Dermis microvascular lymphatic vessel endothelial cell (primary cell): ENCODE results near the gene THOC2. TPM values are rescaled to one million over a fixed set of nuclear protein-coding genes. Genes with fewer than 3 reads are reported as not detected.
A peak's percentile ranks its signal among the peaks of the same experiment; 100 is the strongest.
"Not testable (repeated sequence)": the region's sequence is repeated elsewhere in the genome, so short reads cannot be mapped to it uniquely, and the experiment has no call there.

Experiments
- DNase-seq, 2 donors: peaks; one replicate each; pipeline versions ENCODE4 v3.0.0 to v3.0.0-alpha.2; 2010; ENCODE audit warnings: low read depth in 2 of 2
- total RNA-seq: library from RNA; depleted of rRNA; stranded (reverse); fragments of >200 nt; gene quantifications from 2 replicates; pipeline ENCODE4 v1.2.1, GENCODE V29; 2014

THOC2 gene
- total RNA-seq = 38.8 and 39.3 TPM in 2 replicates

DNA sequence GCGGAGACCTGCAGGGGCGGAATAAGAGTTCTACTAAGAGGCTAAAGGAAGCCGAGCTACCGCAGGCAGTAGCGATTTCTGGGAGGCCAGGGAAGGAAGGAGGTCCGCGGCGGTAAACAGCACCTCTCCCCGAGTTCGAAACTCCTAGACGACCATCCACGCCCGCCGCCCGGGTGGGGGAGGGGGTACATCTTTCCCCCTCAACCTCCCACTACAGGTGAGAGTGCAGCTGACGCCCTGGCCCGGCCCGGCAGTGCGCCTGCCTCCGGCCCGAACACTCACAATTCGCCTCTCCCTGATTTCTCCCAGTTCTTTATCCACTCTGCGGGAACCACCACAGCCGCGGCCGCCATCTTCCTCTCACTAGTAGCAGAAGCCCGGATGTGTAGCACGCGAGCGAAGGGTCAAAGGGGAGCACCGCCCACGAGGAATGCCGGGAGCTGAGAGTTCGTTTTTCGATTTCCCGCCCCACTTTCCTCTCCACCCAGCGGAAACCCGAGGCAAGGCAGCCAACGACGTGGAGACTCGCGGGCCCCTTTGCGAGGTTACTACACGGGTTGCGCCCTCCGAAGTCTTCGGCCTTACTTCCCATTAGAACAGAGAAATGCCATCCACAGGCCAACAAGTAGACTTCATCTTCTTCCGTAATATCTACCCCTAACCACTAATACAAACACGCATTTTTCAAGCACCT, at the start of gene THOC2:
Gene THOC2 (minus strand): TSS at position 383 of the 694 bp plus-strand sequence. CDS start 30 bp downstream, at position 353.
- peak; percentile 62 to 81 for DNase-seq

- DNase-seq = not testable (repeated sequence)
Measured at GRCh38 chrX:123781786-123782185, 48.9 kb upstream of the THOC2 start.

GRCh38 chrX:123779908-123780396, 47.1 kb upstream of the THOC2 start:
- DNase-seq = no peak

- no peak for DNase-seq
Measured at GRCh38 chrX:123773258-123773988, 40.6 kb upstream of the THOC2 start.

- DNase-seq = no peak
Measured at GRCh38 chrX:123771449-123772064, 38.7 kb upstream of the THOC2 start.

DNA sequence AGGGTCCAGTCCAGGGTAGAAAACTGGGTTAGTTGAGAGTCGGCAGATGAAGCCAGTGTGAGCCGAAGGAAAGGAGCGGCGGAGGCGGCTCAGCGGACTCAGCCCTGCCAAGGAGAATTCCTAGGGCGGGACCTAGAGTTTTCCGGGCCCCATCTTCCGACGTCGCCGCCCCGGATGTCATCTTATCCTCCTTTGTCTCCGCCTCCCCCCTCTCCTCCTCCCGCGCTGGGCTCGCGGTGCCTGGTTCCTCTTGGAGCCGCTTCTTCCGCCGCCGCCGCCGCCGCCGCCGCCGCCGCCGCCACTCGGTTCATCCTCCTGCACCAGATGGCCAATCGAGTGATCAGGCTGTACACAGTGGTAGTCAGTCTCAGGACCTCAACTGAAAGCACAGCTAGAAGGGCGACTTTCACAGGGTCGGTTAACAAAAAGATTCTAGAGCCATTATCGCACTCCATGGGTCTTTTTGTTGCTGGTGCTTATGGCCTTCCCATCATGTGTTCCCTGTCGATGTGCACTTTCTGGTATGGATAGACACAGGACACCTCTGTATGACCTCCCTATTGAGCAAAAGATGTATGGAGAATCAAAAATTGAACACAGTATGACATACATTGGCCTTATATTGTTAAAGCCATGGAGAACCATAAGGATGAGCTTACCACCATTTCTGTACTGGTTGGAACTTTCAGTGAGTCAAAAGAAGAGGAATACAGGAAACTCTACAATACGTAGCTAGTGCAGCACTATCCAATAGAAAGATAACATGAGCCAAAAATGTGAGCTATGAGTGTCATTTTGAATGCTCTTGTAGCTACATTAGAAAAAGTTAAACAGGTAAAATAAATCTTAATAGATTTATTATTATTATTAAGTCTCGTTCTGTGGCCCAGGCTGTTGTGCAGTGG, 32.4 kb upstream of the THOC2 start:
- peak in 1 of 2 donors; percentile 21 for DNase-seq

DNA sequence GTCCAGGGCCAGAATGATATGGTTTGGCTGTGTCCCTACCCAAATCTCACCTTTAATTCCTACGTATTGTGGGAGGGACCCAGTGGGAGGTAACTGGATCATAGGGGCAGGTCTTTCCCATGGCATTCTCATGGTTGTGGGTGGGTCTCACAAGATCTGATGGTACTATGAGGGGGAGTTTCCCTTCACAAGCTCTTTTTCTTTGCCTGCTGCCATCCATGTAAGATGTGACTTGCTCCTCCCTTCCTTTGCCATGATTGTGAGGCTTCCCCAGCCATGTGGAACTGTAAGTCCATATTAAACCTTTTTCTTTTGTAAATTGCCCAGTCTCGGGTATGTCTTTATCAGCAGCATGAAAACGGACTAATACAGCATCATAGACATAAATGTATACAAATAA, 27.0 kb upstream of the THOC2 start:
- not testable (repeated sequence) for DNase-seq

DNA sequence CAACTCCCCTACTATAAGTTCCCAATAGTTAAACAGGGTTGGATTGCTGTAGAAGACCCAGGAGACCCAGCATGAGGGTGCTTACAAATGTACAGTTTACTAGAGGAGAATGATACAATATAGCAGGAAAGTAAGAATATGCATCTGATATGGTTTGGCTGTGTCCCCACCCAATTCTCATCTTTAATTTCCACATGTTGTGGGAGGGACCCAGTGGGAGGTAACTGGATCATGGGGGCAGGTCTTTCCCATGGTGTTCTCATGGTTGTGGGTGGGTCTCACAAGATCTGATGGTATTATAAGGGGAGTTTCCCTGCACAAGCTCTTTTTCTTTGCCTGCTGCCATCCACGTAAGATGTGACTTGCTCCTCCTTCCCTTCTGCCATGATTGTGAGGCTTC, 24.9 kb upstream of the THOC2 start:
- not testable (repeated sequence) for DNase-seq

DNA sequence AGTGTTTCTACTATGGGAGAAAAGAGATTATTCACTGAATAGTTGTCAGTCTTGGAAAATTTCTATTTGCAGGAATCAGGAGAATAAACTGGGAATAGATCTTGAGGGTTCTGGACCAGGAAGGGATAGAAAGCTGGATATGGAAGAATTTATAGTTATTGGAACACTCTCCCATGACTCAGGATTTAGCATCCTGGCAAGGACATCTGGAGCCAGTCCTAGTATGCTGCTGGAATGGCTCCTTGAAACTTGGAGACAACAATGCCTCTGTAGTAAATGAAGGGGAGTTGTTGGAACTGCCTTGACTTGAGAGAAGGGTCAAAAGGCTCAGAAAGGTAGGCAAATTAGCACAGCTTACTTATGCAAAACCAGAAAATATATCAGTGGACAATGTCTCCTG, 23.5 kb upstream of the THOC2 start:
- no peak for DNase-seq

GRCh38 chrX:123755107-123755506, 22.3 kb upstream of the THOC2 start:
- DNase-seq = no peak

DNA sequence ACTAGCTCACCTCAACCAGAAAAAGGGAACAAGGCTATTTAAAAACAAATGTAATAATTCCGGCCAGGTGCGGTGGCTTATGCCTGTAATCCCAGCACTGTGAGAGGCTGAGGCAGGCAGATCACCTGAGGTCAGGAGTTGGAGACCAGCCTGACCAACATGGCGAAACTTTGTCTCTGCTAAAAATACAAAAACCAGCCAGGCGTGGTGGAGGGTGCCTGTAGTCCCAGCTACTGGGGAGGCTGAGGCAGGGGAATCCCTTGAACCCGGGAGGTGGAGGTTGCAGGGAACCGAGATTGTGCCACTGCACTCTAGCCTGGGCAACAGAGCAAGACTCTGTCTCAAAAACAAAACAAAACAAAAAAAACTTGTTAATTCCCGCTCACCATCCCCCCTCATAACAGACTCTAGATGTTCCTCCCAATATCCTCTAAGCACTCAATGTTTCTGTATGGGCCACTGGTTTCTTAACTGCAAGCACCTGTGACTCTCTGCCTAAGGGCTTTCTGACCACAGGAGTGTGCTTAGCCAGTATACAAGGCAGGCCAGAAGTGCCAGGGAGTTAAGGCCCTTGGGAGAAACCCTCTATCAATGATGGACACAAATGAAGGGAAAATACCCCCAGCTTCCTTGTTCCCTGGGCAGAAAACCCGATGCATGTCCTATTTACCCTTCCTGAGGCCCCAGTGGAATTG, 21.0 kb upstream of the THOC2 start:
- DNase-seq = no peak

GRCh38 chrX:123749643-123750042, 16.8 kb upstream of the THOC2 start:
- DNase-seq = no peak

- no peak for DNase-seq
Measured at GRCh38 chrX:123745511-123745910, 12.7 kb upstream of the THOC2 start.

DNA sequence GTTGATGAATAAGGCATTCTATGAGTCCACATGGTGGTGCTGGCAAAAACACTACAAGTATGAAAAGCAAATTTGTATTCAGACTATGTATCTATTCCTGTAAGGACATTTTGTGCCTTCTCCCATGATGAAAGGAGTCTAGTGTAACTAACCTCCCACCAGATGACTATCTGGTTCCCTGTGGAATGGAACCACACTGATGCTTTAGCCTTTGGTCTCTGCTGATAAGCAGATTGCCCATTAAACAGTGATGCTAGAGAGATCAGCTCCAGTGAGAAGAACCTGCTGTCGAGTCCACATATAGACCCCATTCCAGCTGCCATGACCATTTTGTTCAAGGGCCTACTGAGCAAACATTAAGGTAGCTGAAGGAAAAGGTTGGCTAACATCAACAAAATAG, 10.5 kb upstream of the THOC2 start:
- DNase-seq = no peak

DNA sequence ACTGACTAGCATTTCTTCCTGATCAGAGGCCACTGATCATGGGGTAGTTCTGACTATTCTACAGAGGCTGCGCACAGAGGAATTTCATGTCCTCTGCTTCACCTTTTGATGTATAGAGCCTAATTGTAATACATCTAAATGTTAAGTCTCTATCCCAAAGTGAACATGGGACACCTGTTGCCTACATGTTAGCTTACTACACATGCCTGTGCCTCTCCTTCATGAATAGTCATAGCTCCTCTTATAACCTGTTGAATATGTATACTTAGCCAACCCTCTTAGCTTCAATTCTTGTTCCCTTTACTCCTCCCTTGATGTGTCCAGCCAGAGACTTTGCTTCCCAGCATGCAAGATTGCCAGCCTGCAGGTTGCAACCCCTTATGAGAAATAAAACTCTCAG, 9.6 kb upstream of the THOC2 start:
- DNase-seq = no peak

DNA sequence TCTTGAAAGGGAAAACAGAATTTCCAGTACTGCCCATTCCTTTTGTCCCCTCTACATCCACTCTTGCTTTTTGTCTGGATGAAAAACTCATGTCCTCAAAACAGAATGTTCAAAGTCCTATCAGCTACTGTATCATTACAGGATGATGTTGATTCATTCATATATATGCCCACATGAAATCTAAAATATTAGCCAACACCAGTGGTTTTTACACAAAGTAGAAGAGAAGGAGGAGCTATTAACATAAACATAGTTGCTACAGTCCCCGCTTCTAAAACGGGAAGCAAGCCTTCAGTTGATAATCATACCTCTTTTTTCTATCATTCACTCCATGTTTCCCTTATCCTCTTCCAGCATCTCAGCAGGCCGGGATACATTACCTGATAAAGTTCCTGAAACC, 7.7 kb upstream of the THOC2 start:
- no peak for DNase-seq

GRCh38 chrX:123740006-123740405, 7.2 kb upstream of the THOC2 start:
- no peak for DNase-seq

- DNase-seq = no peak
Measured at GRCh38 chrX:123739474-123739873, 6.6 kb upstream of the THOC2 start.

GRCh38 chrX:123738378-123738940, 5.6 kb upstream of the THOC2 start:
- DNase-seq = no peak

DNA sequence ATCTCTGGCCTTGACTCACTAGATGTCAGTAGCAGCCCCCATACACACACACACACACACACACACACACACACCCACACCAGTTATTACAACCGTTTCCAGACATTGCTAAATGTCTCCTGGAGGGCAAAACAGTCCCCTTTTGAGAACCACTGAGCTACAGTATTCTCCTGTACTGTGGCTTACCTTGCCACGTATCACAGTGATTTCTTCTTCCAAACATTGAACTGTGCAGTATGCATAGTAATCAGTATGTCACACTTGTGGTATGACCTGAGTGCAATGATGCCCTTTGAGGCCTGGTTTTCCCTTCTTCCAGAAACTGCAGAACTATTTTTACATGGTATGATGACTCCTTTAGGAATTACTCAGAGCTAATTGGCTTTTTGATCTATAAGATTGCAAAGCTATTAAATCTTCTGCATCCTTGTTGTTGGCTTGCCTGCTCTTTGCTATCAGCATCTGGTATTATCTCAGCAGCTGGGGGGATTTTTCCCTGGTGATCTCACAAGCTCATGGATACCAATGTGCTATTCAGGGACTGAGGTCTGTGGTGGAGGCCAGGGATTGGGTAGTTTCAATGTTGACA, 3.6 kb upstream of the THOC2 start:
- DNase-seq = no peak
